ENCODE measurements around the gene PLCH1.
A peak's percentile ranks its signal among the peaks of the same experiment; 100 is the strongest.

Gene PLCH1

DNA sequence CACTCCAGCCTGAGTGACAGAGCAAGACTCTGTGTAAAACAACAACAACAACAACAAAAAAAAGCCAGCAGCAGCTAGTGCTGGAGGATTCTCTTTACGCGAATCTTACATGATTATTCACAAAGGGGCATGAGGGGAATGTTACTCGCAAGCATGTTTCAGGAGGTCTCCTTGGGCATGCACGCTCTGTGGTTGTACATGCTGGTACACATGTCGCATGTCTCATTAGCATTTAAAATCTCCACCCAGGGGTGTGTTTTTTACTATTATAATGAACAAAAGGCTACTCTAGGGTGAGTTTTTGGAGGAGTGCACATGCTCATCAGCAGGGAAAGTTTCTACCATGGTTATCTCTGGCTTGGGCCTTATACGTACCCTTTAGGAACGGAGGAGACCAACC lies 12.7 kb upstream of the PLCH1 start:
- TF ChIP-seq, protein P1, sequence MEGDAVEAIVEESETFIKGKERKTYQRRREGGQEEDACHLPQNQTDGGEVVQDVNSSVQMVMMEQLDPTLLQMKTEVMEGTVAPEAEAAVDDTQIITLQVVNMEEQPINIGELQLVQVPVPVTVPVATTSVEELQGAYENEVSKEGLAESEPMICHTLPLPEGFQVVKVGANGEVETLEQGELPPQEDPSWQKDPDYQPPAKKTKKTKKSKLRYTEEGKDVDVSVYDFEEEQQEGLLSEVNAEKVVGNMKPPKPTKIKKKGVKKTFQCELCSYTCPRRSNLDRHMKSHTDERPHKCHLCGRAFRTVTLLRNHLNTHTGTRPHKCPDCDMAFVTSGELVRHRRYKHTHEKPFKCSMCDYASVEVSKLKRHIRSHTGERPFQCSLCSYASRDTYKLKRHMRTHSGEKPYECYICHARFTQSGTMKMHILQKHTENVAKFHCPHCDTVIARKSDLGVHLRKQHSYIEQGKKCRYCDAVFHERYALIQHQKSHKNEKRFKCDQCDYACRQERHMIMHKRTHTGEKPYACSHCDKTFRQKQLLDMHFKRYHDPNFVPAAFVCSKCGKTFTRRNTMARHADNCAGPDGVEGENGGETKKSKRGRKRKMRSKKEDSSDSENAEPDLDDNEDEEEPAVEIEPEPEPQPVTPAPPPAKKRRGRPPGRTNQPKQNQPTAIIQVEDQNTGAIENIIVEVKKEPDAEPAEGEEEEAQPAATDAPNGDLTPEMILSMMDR (IDR thresholded peaks at IDR 0.05; ENCODE audit: borderline replicate concordance, insufficient read depth, low read depth, low read length), result no peak
- no peak overlapping the region for H3K4me3 ChIP-seq (ENCODE audit: low read depth, low read length)

DNA sequence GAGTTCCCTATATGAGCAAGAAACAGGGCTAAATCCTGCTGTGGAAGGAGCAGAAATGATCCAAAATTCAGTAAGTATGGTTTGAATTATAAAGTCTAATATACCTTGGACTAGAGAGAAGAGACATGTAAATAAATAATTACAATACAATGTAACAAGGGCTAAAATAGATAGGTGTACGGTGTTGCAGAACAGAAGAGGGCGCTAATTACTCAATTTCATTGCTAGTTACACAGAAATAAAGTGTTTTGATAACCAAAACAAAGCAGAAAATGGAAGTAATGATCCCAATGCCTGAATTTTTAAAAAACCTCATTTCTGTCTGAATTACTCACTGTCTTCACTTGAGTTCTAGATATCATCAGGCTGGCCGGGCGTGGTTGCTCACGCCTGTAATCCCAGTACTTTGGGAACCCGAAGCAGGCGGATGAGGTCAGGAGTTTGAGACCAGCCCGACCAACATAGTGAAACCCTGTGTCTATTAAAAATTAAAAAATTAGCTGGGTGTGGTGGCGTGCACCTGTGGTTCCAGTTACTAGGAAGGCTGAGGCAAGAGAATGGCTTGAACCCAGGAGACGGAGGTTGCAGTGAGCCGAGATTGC lies 8.3 kb upstream of the PLCH1 start:
- TF ChIP-seq, protein P1 (IDR thresholded peaks at IDR 0.05; ENCODE audit: borderline replicate concordance, insufficient read depth, low read depth, low read length), result peak; percentile 24; the same call in 1 of the 2 replicates
- no peak overlapping the region for H3K4me3 ChIP-seq (ENCODE audit: low read depth, low read length)

DNA sequence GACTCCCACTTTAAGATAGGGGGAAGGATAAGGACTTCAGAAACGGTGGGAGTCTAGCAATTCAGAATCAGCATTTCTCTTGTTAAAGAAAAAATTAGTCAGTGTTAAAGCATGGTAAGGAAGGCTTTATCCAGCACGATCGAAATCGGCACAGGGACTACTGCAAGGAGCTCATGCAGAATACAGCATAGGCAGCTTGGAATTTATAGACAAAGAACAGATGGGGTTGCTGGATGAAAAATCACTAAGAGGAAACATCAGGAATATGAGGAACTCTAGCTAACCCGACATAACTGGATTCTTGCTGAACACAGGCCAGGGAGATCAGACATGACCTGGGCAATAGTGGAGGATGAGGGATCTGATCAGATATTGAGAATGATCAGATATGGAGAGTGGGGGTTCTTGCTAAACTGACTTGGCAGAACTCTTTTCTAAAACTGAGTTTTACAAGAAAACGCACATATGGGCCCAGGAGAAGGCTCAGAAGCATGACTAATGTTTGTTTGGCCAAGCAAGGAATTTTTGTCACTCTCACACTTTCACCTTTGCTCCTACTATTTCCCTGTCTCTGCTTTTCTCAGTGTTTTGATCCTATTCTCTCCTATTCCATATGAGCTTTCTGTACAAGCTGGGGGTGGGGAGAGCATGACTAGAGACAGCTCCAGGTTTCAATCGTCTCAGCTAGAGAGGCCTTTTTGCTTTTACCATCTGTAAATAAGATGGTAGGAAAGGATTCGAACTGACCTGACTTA lies 3.9 kb upstream of the PLCH1 start:
- H3K4me3 ChIP-seq (ENCODE audit: low read depth, low read length), result no peak overlapping the region
- TF ChIP-seq, protein P1 (IDR thresholded peaks at IDR 0.05; ENCODE audit: borderline replicate concordance, insufficient read depth, low read depth, low read length), result no peak

DNA sequence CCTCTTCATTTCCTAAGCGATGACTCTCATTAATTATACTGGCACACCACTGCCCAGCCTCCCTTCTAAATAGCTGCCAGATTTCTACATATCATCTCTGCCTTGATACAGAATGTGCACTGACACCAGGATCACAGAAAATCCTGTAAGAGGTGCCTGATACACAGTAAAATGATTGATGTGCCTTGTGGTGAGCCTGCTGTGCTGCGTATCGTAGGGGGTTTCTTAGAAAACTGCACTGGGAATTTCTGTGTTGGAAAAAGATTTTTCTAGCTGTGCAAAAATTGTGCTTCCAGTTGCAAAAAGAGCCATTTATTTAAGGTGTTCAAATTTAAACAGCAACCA lies 3.0 kb upstream of the PLCH1 start:
- TF ChIP-seq, protein P1 (IDR thresholded peaks at IDR 0.05; ENCODE audit: borderline replicate concordance, insufficient read depth, low read depth, low read length), result no peak

DNA sequence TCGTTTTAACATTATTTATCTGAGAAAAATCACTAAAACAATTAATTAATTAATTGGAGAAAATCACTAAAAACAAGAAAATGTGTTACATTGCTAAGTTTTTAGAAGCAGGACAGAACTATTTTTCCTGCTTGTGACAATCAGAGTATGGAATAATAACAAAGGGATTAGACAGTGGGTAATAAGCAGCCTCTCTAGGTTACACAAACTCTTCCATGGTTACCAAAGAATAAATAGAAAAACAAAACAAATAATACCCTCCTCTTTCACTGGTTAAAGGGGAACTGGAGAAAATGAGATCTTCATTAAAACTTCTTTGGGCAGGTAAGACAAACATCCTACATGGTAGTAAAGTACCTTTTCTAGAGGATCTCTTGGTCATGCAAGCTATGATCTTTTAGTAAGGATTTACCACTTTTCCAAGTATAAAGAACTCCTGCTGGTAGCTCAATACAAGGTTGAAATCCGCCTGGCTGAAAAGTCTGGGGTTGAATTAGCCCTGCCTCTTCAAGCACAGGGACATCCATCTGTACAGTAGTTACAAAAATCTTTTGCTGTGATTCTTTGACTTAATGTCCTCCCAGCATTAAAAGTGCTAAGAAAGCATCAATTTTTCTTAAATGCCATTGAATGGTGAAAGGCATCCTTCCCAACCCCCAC lies 2.5 kb upstream of the PLCH1 start:
- TF ChIP-seq, protein P1 (IDR thresholded peaks at IDR 0.05; ENCODE audit: borderline replicate concordance, insufficient read depth, low read depth, low read length), result no peak
- H3K4me3 ChIP-seq (ENCODE audit: low read depth, low read length), result no peak overlapping the region

More for the DNA sequence above, 3.0 kb upstream of the PLCH1 start:
- H3K4me3 ChIP-seq (ENCODE audit: low read depth, low read length), result no peak overlapping the region

DNA sequence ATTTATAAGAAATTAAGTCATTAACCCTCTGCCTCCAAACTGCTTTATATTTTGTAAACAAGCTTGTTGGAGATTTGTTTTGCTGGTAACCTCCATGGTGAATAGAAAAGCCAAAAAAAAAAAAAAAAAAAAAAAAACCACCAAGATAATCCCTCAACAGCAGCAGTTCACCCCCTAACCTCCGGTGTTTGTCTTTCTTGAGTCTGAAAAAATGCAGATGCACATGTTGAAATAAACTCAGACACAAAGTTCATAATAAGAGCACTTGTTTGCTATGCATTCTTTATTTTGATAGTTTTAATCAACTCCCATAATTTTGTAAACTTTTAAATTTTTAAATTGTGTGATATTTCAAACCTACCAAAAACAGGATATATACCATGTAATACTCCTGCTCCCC lies 1.8 kb upstream of the PLCH1 start:
- TF ChIP-seq, protein P1 (IDR thresholded peaks at IDR 0.05; ENCODE audit: borderline replicate concordance, insufficient read depth, low read depth, low read length), result no peak
- H3K4me3 ChIP-seq (ENCODE audit: low read depth, low read length), result no peak overlapping the region

Measured in GM12875 (cell line).